Right atrium auricular region (tissue), 2 donors: ENCODE results near the gene PTPN22. TPM values are rescaled to one million over a fixed set of nuclear protein-coding genes. Genes with fewer than 3 reads are reported as not detected.

ENCODE experiments used
- DNase-seq: peaks from one replicate; pipeline ENCODE4 v3.0.0-alpha.2; 2019; ENCODE audit warnings: low spot score
- H3K27ac ChIP-seq, 2 donors: fragments of 200-600 bp; sonication (generic); 1 replicate in 1 of 2; 2 replicates in 1 of 2; pipeline ENCODE4 v1.5.1; 2016 to 2019
- H3K27me3 ChIP-seq, 2 donors: fragments of 200-600 bp; sonication (generic); one replicate each; pipeline versions ENCODE4 v1.5.1 to v1.6.0; 2017 to 2019
- H3K36me3 ChIP-seq: fragments of 200-600 bp; sonication (generic); one replicate; pipeline ENCODE4 v1.5.1; 2016
- H3K4me1 ChIP-seq, 2 donors: fragments of 200-600 bp; sonication (generic); one replicate each; pipeline versions ENCODE4 v1.5.1 to v1.6.0; 2017 to 2019
- H3K4me3 ChIP-seq, 2 donors: fragments of 200-600 bp; sonication (generic); 1 replicate in 1 of 2; 2 replicates in 1 of 2; pipeline ENCODE4 v1.5.1; 2017 to 2019; ENCODE audit warnings: mild to moderate bottlenecking in 1 of 2, moderate library complexity in 1 of 2
- H3K9me3 ChIP-seq, 2 donors: fragments of 200-600 bp; sonication (generic); one replicate each; pipeline ENCODE4 v1.5.1; 2019
- total RNA-seq, 2 donors: library from RNA; depleted of rRNA; stranded (reverse); fragments of >200 nt; gene quantifications; one replicate each; pipeline ENCODE4 v1.1.0, GENCODE V29; 2016
- TF ChIP-seq, protein P1 (sequence below), 2 donors: fragments of 200-600 bp; sonication (generic); IDR thresholded peaks; one replicate each; pipeline ENCODE4 v1.5.1; 2019; ENCODE audit warnings: antibody characterized with exemption in 2 of 2

PTPN22 gene
- total RNA-seq, 2 donors from 2014 or later: 0.33 to 2.0 TPM

DNA sequence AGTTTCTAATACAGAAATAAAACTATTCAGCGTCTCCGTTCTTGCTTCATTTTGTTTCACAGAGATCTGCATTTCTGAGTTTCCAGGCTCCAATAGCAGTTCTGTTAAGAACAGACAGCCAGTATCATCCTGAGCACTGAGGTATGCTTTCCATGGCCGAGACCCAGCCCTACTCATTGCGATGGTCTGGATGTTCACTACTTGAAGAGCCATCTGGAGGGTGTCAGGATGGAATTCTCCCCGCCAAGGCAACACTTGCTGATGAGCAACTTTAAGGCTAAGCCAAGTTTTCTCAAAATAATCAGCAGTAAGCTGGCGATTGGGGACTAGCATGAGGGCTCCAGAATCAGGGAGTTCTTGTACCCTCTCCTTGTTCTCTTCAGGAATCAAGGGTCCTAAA, 23.6 kb upstream of the PTPN22 start:
- TF ChIP-seq, protein P1, sequence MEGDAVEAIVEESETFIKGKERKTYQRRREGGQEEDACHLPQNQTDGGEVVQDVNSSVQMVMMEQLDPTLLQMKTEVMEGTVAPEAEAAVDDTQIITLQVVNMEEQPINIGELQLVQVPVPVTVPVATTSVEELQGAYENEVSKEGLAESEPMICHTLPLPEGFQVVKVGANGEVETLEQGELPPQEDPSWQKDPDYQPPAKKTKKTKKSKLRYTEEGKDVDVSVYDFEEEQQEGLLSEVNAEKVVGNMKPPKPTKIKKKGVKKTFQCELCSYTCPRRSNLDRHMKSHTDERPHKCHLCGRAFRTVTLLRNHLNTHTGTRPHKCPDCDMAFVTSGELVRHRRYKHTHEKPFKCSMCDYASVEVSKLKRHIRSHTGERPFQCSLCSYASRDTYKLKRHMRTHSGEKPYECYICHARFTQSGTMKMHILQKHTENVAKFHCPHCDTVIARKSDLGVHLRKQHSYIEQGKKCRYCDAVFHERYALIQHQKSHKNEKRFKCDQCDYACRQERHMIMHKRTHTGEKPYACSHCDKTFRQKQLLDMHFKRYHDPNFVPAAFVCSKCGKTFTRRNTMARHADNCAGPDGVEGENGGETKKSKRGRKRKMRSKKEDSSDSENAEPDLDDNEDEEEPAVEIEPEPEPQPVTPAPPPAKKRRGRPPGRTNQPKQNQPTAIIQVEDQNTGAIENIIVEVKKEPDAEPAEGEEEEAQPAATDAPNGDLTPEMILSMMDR (IDR thresholded peaks at IDR 0.05): no peak
- peaks cover 44% of the 10 kb centered on the region for H3K36me3 ChIP-seq
- no peaks in the 10 kb centered on the region for H3K9me3 ChIP-seq
- H3K27me3 ChIP-seq: no peaks in the 10 kb centered on the region
- H3K27ac ChIP-seq: no peak overlapping the region
- H3K4me1 ChIP-seq: no peaks in the 10 kb centered on the region
- no peak overlapping the region for H3K4me3 ChIP-seq
- DNase-seq: no peak

DNA sequence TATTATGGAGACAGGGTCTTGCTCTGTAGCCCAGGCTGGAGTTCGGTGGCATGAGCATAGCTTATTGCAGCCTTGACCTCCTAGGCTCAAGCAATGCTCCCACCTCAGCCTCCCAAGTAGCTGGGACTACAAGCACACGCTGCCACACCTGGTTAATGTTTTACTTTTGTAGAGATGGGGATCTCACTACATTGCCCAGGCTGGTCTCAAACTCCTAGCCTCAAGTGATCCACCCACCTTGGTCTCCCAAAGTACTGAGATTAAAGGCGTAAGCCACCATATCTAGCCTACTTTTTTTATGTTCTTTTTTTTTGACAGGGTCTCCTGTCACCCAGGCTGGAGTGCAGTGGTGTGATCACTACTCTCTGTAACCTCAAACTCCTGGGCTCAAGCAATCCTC, 21.8 kb upstream of the PTPN22 start:
- no peaks in the 10 kb centered on the region for H3K9me3 ChIP-seq

DNA sequence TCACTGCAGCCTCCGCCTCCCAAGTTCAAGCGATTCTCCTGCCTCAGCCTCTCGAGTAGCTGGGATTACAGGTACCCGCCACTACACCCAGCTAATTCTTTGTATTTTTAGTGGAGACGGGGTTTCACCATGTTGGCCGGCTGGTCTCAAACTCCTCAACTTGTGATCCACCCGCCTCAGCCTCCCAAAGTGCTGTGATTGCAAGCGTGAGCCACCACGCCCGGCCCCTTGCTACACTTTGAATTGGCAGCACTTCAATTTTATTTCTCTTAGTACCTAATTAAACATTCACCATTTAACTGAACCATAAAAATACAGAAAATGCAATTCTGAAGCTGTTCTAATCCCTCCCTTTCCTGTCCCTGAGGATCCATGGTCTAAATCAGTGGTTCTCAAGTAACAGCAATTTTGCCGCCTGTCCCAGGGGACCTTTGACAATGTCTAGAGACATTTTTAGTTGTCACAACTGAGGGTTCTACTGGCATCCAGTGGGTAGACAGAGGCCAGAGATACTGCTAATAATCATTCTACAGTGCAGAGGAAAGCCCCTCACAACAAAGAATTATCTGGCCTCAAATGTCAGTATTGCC, 20.2 kb upstream of the PTPN22 start:
- TF ChIP-seq, protein P1 (IDR thresholded peaks at IDR 0.05): no peak
- Histone ChIP-seq H3K4me1 (no peaks in the 10 kb centered on the region), H3K9me3 (no peaks in the 10 kb centered on the region), H3K36me3 (peaks cover 21% of the 10 kb centered on the region), H3K4me3 (no peak overlapping the region), H3K27me3 (no peaks in the 10 kb centered on the region), H3K27ac (no peak overlapping the region)
- no peak for DNase-seq

More for the DNA sequence above, 21.8 kb upstream of the PTPN22 start:
- TF ChIP-seq, protein P1 (IDR thresholded peaks at IDR 0.05): no peak
- Histone ChIP-seq H3K27ac (no peak overlapping the region), H3K4me1 (no peaks in the 10 kb centered on the region), H3K36me3 (peaks cover 37% of the 10 kb centered on the region), H3K27me3 (no peaks in the 10 kb centered on the region), H3K4me3 (no peak overlapping the region)
- DNase-seq: no peak

DNA sequence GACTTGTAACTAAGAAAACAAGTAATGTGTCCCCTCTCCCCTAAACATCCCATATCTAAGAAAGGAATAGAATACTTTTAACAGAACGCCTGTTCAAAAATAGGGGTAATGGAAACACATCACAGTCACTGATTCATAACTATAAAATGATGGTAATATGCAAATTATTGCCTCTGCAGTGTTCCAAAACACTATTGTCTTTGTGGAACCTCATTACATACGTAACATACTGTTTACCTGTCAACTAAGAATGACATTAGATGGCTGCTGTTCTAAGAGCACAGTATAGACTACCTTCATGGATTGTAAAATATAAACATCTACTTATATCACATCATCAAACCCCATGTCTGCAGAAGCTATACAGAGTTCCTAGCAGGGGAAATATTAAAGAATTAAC, 19.3 kb upstream of the PTPN22 start:
- Histone ChIP-seq H3K4me1 (no peaks in the 10 kb centered on the region), H3K27ac (no peak overlapping the region), H3K9me3 (no peaks in the 10 kb centered on the region), H3K36me3 (peaks cover 12% of the 10 kb centered on the region), H3K27me3 (no peaks in the 10 kb centered on the region), H3K4me3 (no peak overlapping the region)
- no peak for DNase-seq
- TF ChIP-seq, protein P1 (IDR thresholded peaks at IDR 0.05): no peak

- Histone ChIP-seq H3K4me1 (no peaks in the 10 kb centered on the region), H3K9me3 (no peaks in the 10 kb centered on the region), H3K36me3 (no peaks in the 10 kb centered on the region), H3K27ac (no peak within 1 kb of the TSS), H3K27me3 (no peaks in the 10 kb centered on the region), H3K4me3 (no peak within 1 kb of the TSS)
- no peak for DNase-seq
- TF ChIP-seq, protein P1 (IDR thresholded peaks at IDR 0.05): no peak
These were observed 16.1 kb upstream of the PTPN22 start, which contains the start of gene BCL2L15 for GRCh38 chr1:113887402-113888175. Gene BCL2L15, minus strand, starts transcription at chr1:113887581. Its CDS starts 206 bp downstream, at chr1:113887375.
